ENCODE measurements around the gene PARVB.

GRCh38 chr22:44221710-44222475, 197.8 kb downstream of the PARVB start:
- no peak for TF ChIP-seq CTCF (IDR thresholded peaks at IDR 0.05)
- no peak for TF ChIP-seq POLR2A (IDR thresholded peaks at IDR 0.05)
- TF ChIP-seq EP300 (IDR thresholded peaks at IDR 0.05) = no peak
